ENCODE measurements around the gene USP30. TPM values are rescaled to one million over a fixed set of nuclear protein-coding genes. Genes with fewer than 3 reads are reported as not detected.

USP30 gene
- total RNA-seq, 1 experiment from 2014 or later: 6.9 TPM

DNA sequence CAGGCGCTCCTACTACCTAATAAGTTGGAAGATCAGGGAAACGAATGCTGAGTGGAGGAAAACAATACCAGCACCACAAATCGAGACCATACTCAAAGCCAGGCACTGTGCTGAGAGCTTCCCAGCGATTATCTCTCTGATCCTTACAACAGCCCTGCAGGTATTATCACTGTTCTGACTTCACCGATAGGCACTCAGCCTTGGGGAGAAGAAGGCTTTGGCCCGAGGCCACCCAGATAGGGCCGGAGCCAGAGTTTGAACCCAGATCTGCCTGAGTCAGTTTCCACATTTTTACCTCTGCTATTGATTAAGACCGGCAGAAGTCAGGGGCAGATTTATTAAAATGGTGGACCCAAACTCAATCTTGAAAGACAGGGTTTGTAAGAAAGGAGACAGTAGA, 36.4 kb upstream of the USP30 start:
- ATAC-seq: no peak
- peaks cover 3% of the 10 kb centered on the region; the same call in 1 of the 2 replicates for H3K9me3 Mint-ChIP-seq
- no peak overlapping the region for H3K4me3 Mint-ChIP-seq
- H3K36me3 Mint-ChIP-seq: no peaks in the 10 kb centered on the region
- DNase-seq (ENCODE audit: low spot score): no peak
- POLR2A ChIA-PET: no interaction called here
- TF ChIP-seq ETV6 (CRISPR knock-in tag; IDR thresholded peaks at IDR 0.05): no peak
- no peak for TF ChIP-seq FOXP4 (CRISPR knock-in tag; IDR thresholded peaks at IDR 0.05)
- no peak for TF ChIP-seq TEAD4 (CRISPR knock-in tag; IDR thresholded peaks at IDR 0.05)
- TF ChIP-seq SOX15 (CRISPR knock-in tag; IDR thresholded peaks at IDR 0.05): no peak
- TF ChIP-seq, protein P1, sequence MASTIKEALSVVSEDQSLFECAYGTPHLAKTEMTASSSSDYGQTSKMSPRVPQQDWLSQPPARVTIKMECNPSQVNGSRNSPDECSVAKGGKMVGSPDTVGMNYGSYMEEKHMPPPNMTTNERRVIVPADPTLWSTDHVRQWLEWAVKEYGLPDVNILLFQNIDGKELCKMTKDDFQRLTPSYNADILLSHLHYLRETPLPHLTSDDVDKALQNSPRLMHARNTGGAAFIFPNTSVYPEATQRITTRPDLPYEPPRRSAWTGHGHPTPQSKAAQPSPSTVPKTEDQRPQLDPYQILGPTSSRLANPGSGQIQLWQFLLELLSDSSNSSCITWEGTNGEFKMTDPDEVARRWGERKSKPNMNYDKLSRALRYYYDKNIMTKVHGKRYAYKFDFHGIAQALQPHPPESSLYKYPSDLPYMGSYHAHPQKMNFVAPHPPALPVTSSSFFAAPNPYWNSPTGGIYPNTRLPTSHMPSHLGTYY (CRISPR knock-in tag; IDR thresholded peaks at IDR 0.05): no peak
- no peak for TF ChIP-seq JUN (CRISPR knock-in tag; IDR thresholded peaks at IDR 0.05)
- TF ChIP-seq, protein P2, sequence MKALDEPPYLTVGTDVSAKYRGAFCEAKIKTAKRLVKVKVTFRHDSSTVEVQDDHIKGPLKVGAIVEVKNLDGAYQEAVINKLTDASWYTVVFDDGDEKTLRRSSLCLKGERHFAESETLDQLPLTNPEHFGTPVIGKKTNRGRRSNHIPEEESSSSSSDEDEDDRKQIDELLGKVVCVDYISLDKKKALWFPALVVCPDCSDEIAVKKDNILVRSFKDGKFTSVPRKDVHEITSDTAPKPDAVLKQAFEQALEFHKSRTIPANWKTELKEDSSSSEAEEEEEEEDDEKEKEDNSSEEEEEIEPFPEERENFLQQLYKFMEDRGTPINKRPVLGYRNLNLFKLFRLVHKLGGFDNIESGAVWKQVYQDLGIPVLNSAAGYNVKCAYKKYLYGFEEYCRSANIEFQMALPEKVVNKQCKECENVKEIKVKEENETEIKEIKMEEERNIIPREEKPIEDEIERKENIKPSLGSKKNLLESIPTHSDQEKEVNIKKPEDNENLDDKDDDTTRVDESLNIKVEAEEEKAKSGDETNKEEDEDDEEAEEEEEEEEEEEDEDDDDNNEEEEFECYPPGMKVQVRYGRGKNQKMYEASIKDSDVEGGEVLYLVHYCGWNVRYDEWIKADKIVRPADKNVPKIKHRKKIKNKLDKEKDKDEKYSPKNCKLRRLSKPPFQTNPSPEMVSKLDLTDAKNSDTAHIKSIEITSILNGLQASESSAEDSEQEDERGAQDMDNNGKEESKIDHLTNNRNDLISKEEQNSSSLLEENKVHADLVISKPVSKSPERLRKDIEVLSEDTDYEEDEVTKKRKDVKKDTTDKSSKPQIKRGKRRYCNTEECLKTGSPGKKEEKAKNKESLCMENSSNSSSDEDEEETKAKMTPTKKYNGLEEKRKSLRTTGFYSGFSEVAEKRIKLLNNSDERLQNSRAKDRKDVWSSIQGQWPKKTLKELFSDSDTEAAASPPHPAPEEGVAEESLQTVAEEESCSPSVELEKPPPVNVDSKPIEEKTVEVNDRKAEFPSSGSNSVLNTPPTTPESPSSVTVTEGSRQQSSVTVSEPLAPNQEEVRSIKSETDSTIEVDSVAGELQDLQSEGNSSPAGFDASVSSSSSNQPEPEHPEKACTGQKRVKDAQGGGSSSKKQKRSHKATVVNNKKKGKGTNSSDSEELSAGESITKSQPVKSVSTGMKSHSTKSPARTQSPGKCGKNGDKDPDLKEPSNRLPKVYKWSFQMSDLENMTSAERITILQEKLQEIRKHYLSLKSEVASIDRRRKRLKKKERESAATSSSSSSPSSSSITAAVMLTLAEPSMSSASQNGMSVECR (CRISPR knock-in tag; IDR thresholded peaks at IDR 0.05; ENCODE audit: borderline replicate concordance): no peak
- TF ChIP-seq CBFB (CRISPR knock-in tag; IDR thresholded peaks at IDR 0.05; ENCODE audit: low read depth): no peak
- no peak for TF ChIP-seq RORB (CRISPR knock-in tag; IDR thresholded peaks at IDR 0.05)
- no peak for TF ChIP-seq IRF2 (CRISPR knock-in tag; IDR thresholded peaks at IDR 0.05; ENCODE audit: borderline replicate concordance, low read depth)
- TF ChIP-seq, protein P3, sequence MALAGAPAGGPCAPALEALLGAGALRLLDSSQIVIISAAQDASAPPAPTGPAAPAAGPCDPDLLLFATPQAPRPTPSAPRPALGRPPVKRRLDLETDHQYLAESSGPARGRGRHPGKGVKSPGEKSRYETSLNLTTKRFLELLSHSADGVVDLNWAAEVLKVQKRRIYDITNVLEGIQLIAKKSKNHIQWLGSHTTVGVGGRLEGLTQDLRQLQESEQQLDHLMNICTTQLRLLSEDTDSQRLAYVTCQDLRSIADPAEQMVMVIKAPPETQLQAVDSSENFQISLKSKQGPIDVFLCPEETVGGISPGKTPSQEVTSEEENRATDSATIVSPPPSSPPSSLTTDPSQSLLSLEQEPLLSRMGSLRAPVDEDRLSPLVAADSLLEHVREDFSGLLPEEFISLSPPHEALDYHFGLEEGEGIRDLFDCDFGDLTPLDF (CRISPR knock-in tag; IDR thresholded peaks at IDR 0.05): no peak
- no peak for TF ChIP-seq JAZF1 (CRISPR knock-in tag; IDR thresholded peaks at IDR 0.05)
- no peak for TF ChIP-seq MXD4 (CRISPR knock-in tag; IDR thresholded peaks at IDR 0.05; ENCODE audit: borderline replicate concordance)
- TF ChIP-seq ZBTB21 (CRISPR knock-in tag; IDR thresholded peaks at IDR 0.05; ENCODE audit: borderline replicate concordance): no peak
- no peak for TF ChIP-seq ZNF317 (CRISPR knock-in tag; IDR thresholded peaks at IDR 0.05; ENCODE audit: borderline replicate concordance, low read depth)
- TF ChIP-seq, protein P4, sequence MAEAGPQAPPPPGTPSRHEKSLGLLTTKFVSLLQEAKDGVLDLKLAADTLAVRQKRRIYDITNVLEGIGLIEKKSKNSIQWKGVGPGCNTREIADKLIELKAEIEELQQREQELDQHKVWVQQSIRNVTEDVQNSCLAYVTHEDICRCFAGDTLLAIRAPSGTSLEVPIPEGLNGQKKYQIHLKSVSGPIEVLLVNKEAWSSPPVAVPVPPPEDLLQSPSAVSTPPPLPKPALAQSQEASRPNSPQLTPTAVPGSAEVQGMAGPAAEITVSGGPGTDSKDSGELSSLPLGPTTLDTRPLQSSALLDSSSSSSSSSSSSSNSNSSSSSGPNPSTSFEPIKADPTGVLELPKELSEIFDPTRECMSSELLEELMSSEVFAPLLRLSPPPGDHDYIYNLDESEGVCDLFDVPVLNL (CRISPR knock-in tag; IDR thresholded peaks at IDR 0.05; ENCODE audit: borderline replicate concordance, low read depth): no peak
- no peak for TF ChIP-seq ZNF416 (CRISPR knock-in tag; IDR thresholded peaks at IDR 0.05)
- TF ChIP-seq ZMAT4 (CRISPR knock-in tag; IDR thresholded peaks at IDR 0.05): no peak
- CTCF ChIA-PET: no interaction called here
- peaks cover 8% of the 10 kb centered on the region; the same call in 1 of the 2 replicates for H3K4me1 Mint-ChIP-seq
- peaks cover 9% of the 10 kb centered on the region for H3K27me3 Mint-ChIP-seq (ENCODE audit: low read depth)
- no peak overlapping the region for H3K27ac Mint-ChIP-seq

Measured in WTC11 (cell line).